ENCODE results near the gene SEPTIN8.

The SEPTIN8 gene

GRCh38 chr5:132739232-132739631 lies 37.8 kb downstream of the SEPTIN8 start:
- no peak overlapping the region for H3K4me3 ChIP-seq (ENCODE audit: low read depth, low read length)
- no peak for TF ChIP-seq CTCF (IDR thresholded peaks at IDR 0.05; ENCODE audit: borderline replicate concordance, insufficient read depth, low read depth, low read length)

GRCh38 chr5:132737982-132738681 lies 38.9 kb downstream of the SEPTIN8 start:
- no peak overlapping the region for H3K4me3 ChIP-seq (ENCODE audit: low read depth, low read length)
- no peak for TF ChIP-seq CTCF (IDR thresholded peaks at IDR 0.05; ENCODE audit: borderline replicate concordance, insufficient read depth, low read depth, low read length)

- TF ChIP-seq CTCF (IDR thresholded peaks at IDR 0.05; ENCODE audit: borderline replicate concordance, insufficient read depth, low read depth, low read length): no peak
- peak within 1 kb of the TSS; percentile 87 for H3K4me3 ChIP-seq (ENCODE audit: low read depth, low read length)
These were observed 39.9 kb downstream of the SEPTIN8 start, which contains the start of gene KIF3A for GRCh38 chr5:132736853-132737833. Gene KIF3A (minus strand): TSS chr5:132737546. CDS start chr5:132737419, 127 bp downstream.

- TF ChIP-seq CTCF (IDR thresholded peaks at IDR 0.05; ENCODE audit: borderline replicate concordance, insufficient read depth, low read depth, low read length): no peak
These were observed 42.4 kb downstream of the SEPTIN8 start for GRCh38 chr5:132734687-132735086.

GRCh38 chr5:132733499-132734148 lies 43.4 kb downstream of the SEPTIN8 start:
- no peak for TF ChIP-seq CTCF (IDR thresholded peaks at IDR 0.05; ENCODE audit: borderline replicate concordance, insufficient read depth, low read depth, low read length)
- H3K4me3 ChIP-seq (ENCODE audit: low read depth, low read length): no peak overlapping the region

More at GRCh38 chr5:132734687-132735086, 42.4 kb downstream of the SEPTIN8 start:
- H3K4me3 ChIP-seq (ENCODE audit: low read depth, low read length): no peak overlapping the region

- TF ChIP-seq CTCF (IDR thresholded peaks at IDR 0.05; ENCODE audit: borderline replicate concordance, insufficient read depth, low read depth, low read length): no peak
- H3K4me3 ChIP-seq (ENCODE audit: low read depth, low read length): no peak overlapping the region
These were observed 47.1 kb downstream of the SEPTIN8 start for GRCh38 chr5:132729896-132730295.
